ENCODE data around the gene EIF3I.

- no peak for TF ChIP-seq CTCF (IDR thresholded peaks at IDR 0.05)
- no peak for TF ChIP-seq POLR2A (IDR thresholded peaks at IDR 0.05)
Measured at GRCh38 chr1:32223683-32224082, 1.5 kb downstream of the EIF3I start.

Data from lower leg skin (tissue), 3 donors.